HFFc6 (cell line): ENCODE data around the gene NEUROD4. TPM values are rescaled to one million over a fixed set of nuclear protein-coding genes. Genes with fewer than 3 reads are reported as not detected.
A peak's percentile ranks its signal among the peaks of the same experiment; 100 is the strongest.

Source experiments
- DNase-seq: peaks from one replicate; pipeline ENCODE4 v3.0.0-alpha.2; 2018
- H3K27ac Mint-ChIP-seq: 2 replicates; pipeline ENCODE4 v1.8.0; 2020; ENCODE audit warnings: mild to moderate bottlenecking, mixed read lengths
- H3K27me3 Mint-ChIP-seq: 2 replicates; pipeline ENCODE4 v1.8.0; 2021; ENCODE audit warnings: mild to moderate bottlenecking, moderate library complexity, mixed read lengths; ENCODE audit not compliant: insufficient read depth
- H3K36me3 Mint-ChIP-seq: 2 replicates; pipeline ENCODE4 v1.8.0; 2021; ENCODE audit warnings: low read depth, mixed read lengths
- H3K4me1 Mint-ChIP-seq: 2 replicates; pipeline ENCODE4 v1.8.0; 2020; ENCODE audit warnings: low read depth, mixed read lengths
- H3K4me3 Mint-ChIP-seq: 2 replicates; pipeline ENCODE4 v1.8.0; 2020; ENCODE audit warnings: mild to moderate bottlenecking, moderate library complexity, mixed read lengths
- H3K9me3 Mint-ChIP-seq: 2 replicates; pipeline ENCODE4 v1.8.0; 2020; ENCODE audit warnings: mild to moderate bottlenecking, mixed read lengths
- total RNA-seq, 6 experiments: library from RNA; stranded (reverse); fragmentation: NEBNext Ultra II Directional; extraction: Animal tissue kit (Norgen Biotek cat#: 25700); gene quantifications; 2 replicates in 1 of 6; 3 replicates in 5 of 6; pipeline ENCODE4 v1.2.3, GENCODE V29; 2021
- TF ChIP-seq, protein P1 (sequence below): fragments of 200-600 bp; sonication (generic); IDR thresholded peaks from 2 replicates; pipeline ENCODE4 v1.5.0; 2021; ENCODE audit warnings: antibody characterized with exemption, mild to moderate bottlenecking

The NEUROD4 gene
- total RNA-seq, 6 experiments from 2014 or later: not detected

DNA sequence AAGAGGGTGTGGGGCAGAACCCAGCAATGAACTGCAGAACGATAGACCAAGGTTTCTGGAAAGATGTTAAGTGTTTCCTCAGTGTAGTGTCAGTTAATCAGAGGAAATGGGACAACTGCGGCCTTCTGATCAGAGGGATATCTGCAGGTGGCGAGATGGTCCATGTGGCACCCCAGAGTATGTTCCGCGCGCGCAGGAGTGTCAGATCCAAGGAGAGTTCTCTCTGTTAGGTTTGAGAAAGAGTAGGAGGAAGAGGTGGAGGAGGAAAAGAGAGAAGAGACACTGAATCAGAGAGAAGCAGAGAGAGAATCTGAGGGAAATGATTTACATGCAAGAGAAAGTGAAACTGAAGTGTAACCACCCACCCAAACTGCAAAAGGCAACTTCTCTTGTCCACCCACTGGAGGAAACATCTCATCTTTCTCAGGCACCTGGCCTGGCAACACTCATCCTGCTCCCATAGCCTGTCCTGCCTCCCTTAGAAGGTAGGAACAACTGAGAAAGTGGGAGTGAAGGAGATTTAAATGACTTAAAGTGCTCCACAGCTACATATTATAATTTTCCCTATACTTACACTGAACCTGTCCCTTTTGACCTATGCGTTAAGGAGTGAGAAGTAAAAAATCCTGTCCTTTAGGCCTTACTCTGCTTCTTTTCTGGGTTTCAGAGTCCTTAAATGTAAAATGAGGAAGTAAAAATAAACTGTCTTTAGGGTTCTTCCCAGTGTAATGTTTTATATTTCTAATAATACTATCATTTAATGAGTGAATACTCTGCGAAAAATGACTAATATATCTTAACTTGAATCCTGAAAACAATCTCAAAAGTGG lies 28.4 kb upstream of the NEUROD4 start:
- H3K27ac Mint-ChIP-seq: no peak overlapping the region
- DNase-seq: no peak
- TF ChIP-seq, protein P1, sequence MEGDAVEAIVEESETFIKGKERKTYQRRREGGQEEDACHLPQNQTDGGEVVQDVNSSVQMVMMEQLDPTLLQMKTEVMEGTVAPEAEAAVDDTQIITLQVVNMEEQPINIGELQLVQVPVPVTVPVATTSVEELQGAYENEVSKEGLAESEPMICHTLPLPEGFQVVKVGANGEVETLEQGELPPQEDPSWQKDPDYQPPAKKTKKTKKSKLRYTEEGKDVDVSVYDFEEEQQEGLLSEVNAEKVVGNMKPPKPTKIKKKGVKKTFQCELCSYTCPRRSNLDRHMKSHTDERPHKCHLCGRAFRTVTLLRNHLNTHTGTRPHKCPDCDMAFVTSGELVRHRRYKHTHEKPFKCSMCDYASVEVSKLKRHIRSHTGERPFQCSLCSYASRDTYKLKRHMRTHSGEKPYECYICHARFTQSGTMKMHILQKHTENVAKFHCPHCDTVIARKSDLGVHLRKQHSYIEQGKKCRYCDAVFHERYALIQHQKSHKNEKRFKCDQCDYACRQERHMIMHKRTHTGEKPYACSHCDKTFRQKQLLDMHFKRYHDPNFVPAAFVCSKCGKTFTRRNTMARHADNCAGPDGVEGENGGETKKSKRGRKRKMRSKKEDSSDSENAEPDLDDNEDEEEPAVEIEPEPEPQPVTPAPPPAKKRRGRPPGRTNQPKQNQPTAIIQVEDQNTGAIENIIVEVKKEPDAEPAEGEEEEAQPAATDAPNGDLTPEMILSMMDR: no peak

DNA sequence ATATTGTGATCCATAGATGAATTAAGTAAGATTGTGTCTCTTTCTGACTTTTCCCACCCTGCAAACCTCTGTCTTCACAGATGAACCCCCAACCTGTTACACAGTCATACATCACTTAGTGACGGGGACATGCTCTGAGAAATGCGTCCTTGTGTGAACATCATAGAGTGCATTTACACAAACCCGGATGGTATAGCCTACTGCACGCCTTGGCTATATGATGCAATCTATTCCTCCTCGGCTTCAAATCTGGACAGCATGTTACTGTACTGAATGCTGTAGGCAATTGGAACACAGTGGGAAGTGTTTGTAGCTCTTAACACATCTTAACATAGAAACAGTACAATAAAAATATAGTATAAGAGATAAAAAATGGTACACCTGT lies 27.8 kb upstream of the NEUROD4 start:
- Mint-ChIP-seq H3K27me3 (peaks cover 17% of the 10 kb centered on the region), H3K4me3 (no peak overlapping the region), H3K27ac (no peak overlapping the region), H3K36me3 (no peaks in the 10 kb centered on the region), H3K4me1 (no peaks in the 10 kb centered on the region), H3K9me3 (no peaks in the 10 kb centered on the region)
- DNase-seq: no peak
- TF ChIP-seq, protein P1: no peak

More for the DNA sequence above, 28.4 kb upstream of the NEUROD4 start:
- H3K4me1 Mint-ChIP-seq: no peaks in the 10 kb centered on the region
- H3K9me3 Mint-ChIP-seq: no peaks in the 10 kb centered on the region
- no peaks in the 10 kb centered on the region for H3K36me3 Mint-ChIP-seq
- peaks cover 17% of the 10 kb centered on the region for H3K27me3 Mint-ChIP-seq
- H3K4me3 Mint-ChIP-seq: no peak overlapping the region

DNA sequence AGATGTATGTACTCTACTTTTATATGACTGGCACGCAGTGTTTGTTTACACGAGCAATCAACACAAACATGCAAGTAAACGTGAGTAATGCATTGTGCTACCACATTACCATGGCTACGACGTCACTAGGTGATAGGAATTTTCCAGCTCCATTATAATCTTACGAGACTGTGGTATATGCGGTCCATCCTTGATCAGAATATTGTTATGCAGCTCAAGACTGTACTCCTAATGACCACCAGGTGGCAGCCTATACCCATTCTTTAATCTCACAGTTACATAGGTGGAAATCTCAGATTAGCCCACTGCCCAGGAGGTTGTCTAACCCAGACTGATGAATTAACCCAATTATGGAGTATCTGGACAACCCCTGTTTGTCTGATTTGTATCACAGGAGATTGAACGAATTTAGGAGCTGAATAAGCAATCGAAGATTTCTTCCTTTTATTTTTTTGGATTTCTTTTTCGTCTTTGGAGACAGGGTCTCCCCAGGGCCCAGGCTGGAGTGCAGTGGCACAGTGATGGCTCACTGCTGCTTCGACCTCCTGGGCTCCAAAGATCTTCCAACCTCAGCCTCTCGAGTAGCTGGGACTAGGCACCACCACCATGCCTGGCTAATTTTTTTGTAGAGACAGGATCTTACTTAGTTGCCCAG lies 26.5 kb upstream of the NEUROD4 start:
- DNase-seq: peak; percentile 33

DNA sequence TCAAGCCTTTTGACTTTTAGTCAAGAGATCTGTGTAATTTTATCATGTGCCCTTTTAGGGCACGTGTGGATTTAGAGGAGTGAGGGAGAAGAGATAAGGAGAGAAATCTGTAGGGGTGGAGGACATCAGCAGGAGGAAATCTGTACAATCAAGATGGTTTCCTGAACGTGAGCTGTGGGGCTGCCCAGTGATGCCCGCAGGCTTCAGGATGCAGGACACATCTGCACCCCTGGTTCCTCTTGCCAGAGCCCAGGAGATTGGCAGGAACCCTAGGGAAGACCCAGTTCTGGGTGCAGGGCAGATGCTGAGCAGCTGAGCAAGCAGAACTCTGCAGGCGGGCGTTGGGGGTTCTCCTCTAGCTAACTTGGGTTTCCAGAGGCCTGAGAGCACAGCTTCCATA lies 23.6 kb upstream of the NEUROD4 start:
- Mint-ChIP-seq H3K4me1 (no peaks in the 10 kb centered on the region), H3K4me3 (no peak overlapping the region), H3K36me3 (no peaks in the 10 kb centered on the region), H3K27ac (no peak overlapping the region), H3K27me3 (peaks cover 8% of the 10 kb centered on the region; the same call in 1 of the 2 replicates), H3K9me3 (no peaks in the 10 kb centered on the region)
- DNase-seq: no peak
- TF ChIP-seq, protein P1: no peak

More for the DNA sequence above, 26.5 kb upstream of the NEUROD4 start:
- Mint-ChIP-seq H3K27me3 (peaks cover 22% of the 10 kb centered on the region), H3K27ac (no peak overlapping the region), H3K9me3 (no peaks in the 10 kb centered on the region), H3K4me3 (no peak overlapping the region), H3K4me1 (no peaks in the 10 kb centered on the region), H3K36me3 (no peaks in the 10 kb centered on the region)
- TF ChIP-seq, protein P1: peak; percentile 96

DNA sequence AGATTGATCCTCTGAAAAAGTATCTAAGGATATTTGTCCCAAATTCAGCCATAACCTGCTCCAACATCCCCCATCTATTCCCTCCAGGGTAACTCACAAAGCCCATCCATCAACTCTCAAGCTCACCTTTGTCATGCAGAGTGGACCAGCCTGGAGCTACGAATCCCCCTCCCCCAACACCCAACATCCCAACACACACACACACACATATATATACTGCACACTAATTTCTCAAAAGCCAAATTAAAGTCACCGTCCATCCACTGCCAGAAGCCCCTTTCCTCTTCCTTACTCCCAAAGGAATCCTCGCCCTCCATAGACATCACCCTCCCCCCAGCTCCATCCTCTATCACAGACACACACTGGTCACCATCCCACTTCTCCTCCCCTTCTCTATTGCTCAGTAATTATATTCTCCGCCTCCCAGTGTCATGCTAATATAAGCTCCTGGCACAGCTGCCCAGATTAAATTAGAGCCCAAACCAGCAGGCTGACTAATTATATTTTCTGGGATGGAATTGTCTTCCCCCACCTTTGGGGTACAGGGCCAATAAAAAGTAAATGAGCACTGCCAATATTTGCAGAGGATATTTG lies 21.7 kb upstream of the NEUROD4 start:
- Mint-ChIP-seq H3K9me3 (no peaks in the 10 kb centered on the region), H3K4me3 (no peak overlapping the region), H3K27ac (no peak overlapping the region), H3K4me1 (no peaks in the 10 kb centered on the region), H3K36me3 (no peaks in the 10 kb centered on the region), H3K27me3 (peaks cover 13% of the 10 kb centered on the region)
- TF ChIP-seq, protein P1: no peak
- no peak for DNase-seq
